Astrocyte (in vitro differentiated cells and primary cell): Measurements from ENCODE around the gene HIPK1. TPM values are rescaled to one million over a fixed set of nuclear protein-coding genes. Genes with fewer than 3 reads are reported as not detected.
A peak's percentile ranks its signal among the peaks of the same experiment; 100 is the strongest.

Experiments used
- DNase-seq: peaks from one replicate; pipeline ENCODE4 v3.0.0-alpha.2; 2010; ENCODE audit warnings: low read depth
- FAIRE-seq: peaks from 2 replicates; lab custom pipeline; 2011; peaks lifted over from hg19 to GRCh38; lab: Jason Lieb, UNC
- H2AFZ ChIP-seq: 2 replicates; pipeline ENCODE4 v1.6.0; 2012; ENCODE audit warnings: low read depth, low read length, inconsistent platforms
- H3K27ac ChIP-seq: 2 replicates; pipeline ENCODE4 v1.5.1; 2011; ENCODE audit warnings: low read depth, low read length, inconsistent platforms
- H3K27me3 ChIP-seq: 2 replicates; pipeline ENCODE4 v1.6.0; 2011; ENCODE audit warnings: low read length, inconsistent platforms; ENCODE audit not compliant: insufficient read depth
- H3K36me3 ChIP-seq: 2 replicates; pipeline ENCODE4 v1.5.1; 2011; ENCODE audit warnings: low read length, inconsistent platforms; ENCODE audit not compliant: insufficient read depth
- H3K4me1 ChIP-seq: 2 replicates; pipeline ENCODE4 v1.5.1; 2011; ENCODE audit warnings: low read length, inconsistent platforms; ENCODE audit not compliant: insufficient read depth
- H3K4me2 ChIP-seq: 2 replicates; pipeline ENCODE4 v1.6.0; 2012; ENCODE audit warnings: low read length, inconsistent platforms
- H3K4me3 ChIP-seq: 2 replicates; pipeline ENCODE4 v1.5.1; 2011; ENCODE audit warnings: low read depth, mild to moderate bottlenecking, low read length, inconsistent platforms; ENCODE audit not compliant: insufficient read depth
- H3K79me2 ChIP-seq: 2 replicates; pipeline ENCODE4 v1.6.0; 2012; ENCODE audit warnings: mild to moderate bottlenecking, low read length, inconsistent platforms; ENCODE audit not compliant: insufficient read depth
- H3K9ac ChIP-seq: 2 replicates; pipeline ENCODE4 v1.6.0; 2012; ENCODE audit warnings: mild to moderate bottlenecking, low read length, inconsistent platforms
- H3K9me3 ChIP-seq: 2 replicates; pipeline ENCODE4 v1.5.1; 2012; ENCODE audit warnings: low read depth, mild to moderate bottlenecking, low read length, inconsistent platforms; ENCODE audit not compliant: insufficient read depth
- H4K20me1 ChIP-seq: 2 replicates; pipeline ENCODE4 v1.6.0; 2012; ENCODE audit warnings: low read length, inconsistent platforms; ENCODE audit not compliant: insufficient read depth
- H3K27ac Mint-ChIP-seq: one replicate; pipeline ENCODE4 v1.8.0; 2021; ENCODE audit warnings: mild to moderate bottlenecking, mixed read lengths; ENCODE audit not compliant: unreplicated experiment
- H3K27me3 Mint-ChIP-seq: one replicate; pipeline ENCODE4 v1.8.0; 2021; ENCODE audit warnings: low read depth, mixed read lengths; ENCODE audit not compliant: unreplicated experiment
- H3K36me3 Mint-ChIP-seq: one replicate; pipeline ENCODE4 v1.8.0; 2021; ENCODE audit warnings: low read depth, mixed read lengths; ENCODE audit not compliant: unreplicated experiment
- H3K4me1 Mint-ChIP-seq: one replicate; pipeline ENCODE4 v1.8.0; 2021; ENCODE audit warnings: low read depth, mixed read lengths; ENCODE audit not compliant: unreplicated experiment
- H3K4me3 Mint-ChIP-seq: one replicate; pipeline ENCODE4 v1.8.0; 2021; ENCODE audit warnings: mild to moderate bottlenecking, moderate library complexity, mixed read lengths; ENCODE audit not compliant: unreplicated experiment
- H3K9me3 Mint-ChIP-seq: one replicate; pipeline ENCODE4 v1.8.0; 2021; ENCODE audit warnings: mild to moderate bottlenecking, mixed read lengths; ENCODE audit not compliant: unreplicated experiment
- CTCF ChIP-seq: IDR thresholded peaks from 2 replicates; pipeline ENCODE4 v1.5.1; 2011; ENCODE audit warnings: low read depth, mild to moderate bottlenecking, inconsistent platforms, low read length, moderate library complexity; ENCODE audit not compliant: insufficient read depth
- EZH2 ChIP-seq: IDR thresholded peaks from 2 replicates; pipeline ENCODE4 v1.6.1; 2012; ENCODE audit warnings: mild to moderate bottlenecking, low read length, inconsistent platforms; ENCODE audit not compliant: insufficient read depth
- total RNA-seq: library from RNA; stranded (reverse); gene quantifications from 2 replicates; pipeline ENCODE4 v1.2.1, GENCODE V29; 2021

The HIPK1 gene
- total RNA-seq, 1 donor from 2014 or later = 55.4 TPM

DNA sequence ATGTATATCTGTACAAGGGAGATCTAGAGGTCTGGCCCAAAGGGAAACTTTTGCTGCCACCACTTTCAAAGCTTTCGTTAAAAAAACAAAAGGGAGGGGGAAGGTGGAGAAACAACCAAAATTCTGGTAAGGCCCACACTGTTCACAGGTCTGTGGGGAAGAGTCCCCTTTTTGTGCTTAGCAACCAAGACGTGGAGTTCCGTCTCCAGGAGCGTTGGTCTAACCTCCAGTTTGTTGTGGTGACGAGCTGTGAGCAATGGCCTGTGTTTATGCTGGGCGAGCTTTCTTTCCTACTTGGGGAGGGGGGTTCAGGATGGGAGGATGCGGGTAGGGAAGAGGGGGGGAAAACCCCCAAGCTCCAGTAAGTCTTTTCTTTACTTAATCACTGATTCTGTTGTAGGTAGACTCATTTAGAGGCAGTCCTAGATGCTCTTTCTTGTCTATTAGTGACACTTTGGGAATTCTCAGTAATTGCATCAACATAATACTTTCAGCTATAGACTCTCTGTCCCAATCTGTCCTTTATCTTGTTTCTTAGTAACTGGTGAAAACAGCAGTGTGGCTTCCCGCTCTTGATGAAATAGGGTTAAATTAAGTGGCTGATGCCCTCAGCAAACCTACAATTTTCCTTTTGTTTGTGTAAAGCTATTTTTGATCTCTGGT is 1.5 kb downstream of the HIPK1 start:
- H3K4me1 ChIP-seq = peaks cover 30% of the 10 kb centered on the region
- peak overlapping the region; percentile 95 for H3K4me3 ChIP-seq
- peaks cover 63% of the 10 kb centered on the region for H3K79me2 ChIP-seq
- peak overlapping the region; percentile 97 for H3K4me3 Mint-ChIP-seq
- peak overlapping the region; percentile 93 for H3K27ac ChIP-seq
- no peaks in the 10 kb centered on the region for H3K36me3 Mint-ChIP-seq
- H2AFZ ChIP-seq = peak overlapping the region; percentile 83
- FAIRE-seq (no peak), DNase-seq (peak; percentile 66)
- no peaks in the 10 kb centered on the region for H3K9me3 Mint-ChIP-seq
- no peaks in the 10 kb centered on the region for H3K9me3 ChIP-seq
- no peaks in the 10 kb centered on the region for H3K27me3 Mint-ChIP-seq
- H4K20me1 ChIP-seq = peaks cover 56% of the 10 kb centered on the region
- H3K4me2 ChIP-seq = peak overlapping the region; percentile 96
- H3K36me3 ChIP-seq = no peaks in the 10 kb centered on the region
- H3K27me3 ChIP-seq = no peaks in the 10 kb centered on the region
- no peak for TF ChIP-seq CTCF
- TF ChIP-seq EZH2 = no peak
- peak overlapping the region; percentile 99 for H3K9ac ChIP-seq
- H3K4me1 Mint-ChIP-seq = peaks cover 28% of the 10 kb centered on the region
- peak overlapping the region; percentile 96 for H3K27ac Mint-ChIP-seq

DNA sequence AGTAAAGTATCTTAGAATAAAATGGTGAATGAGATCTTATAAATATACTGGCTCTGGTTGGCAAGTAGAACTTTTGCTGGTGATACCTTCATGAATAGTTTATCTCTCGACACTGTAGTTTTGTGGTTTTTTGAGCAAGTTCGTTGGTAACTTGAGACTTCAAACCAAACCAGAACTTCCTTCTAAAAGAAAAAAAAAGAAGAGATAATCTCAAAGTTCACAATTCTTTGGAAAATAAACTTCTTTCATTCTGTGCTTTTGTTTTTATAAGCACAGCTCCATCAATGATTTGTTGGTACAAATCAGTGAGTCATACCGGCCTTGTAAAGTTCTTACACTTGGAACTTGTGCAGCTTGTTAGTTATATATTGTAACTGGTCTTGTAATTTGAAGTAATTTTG is 2.3 kb downstream of the HIPK1 start:
- no peak for TF ChIP-seq EZH2
- no peak for TF ChIP-seq CTCF
- peaks cover 28% of the 10 kb centered on the region for H3K4me1 Mint-ChIP-seq
- H3K27ac Mint-ChIP-seq = peak overlapping the region; percentile 96
- H3K36me3 Mint-ChIP-seq = no peaks in the 10 kb centered on the region
- H2AFZ ChIP-seq = no peak overlapping the region
- peaks cover 30% of the 10 kb centered on the region for H3K4me1 ChIP-seq
- peak overlapping the region; percentile 97 for H3K4me3 Mint-ChIP-seq
- no peaks in the 10 kb centered on the region for H3K9me3 Mint-ChIP-seq
- no peaks in the 10 kb centered on the region for H3K27me3 Mint-ChIP-seq
- H3K9me3 ChIP-seq = no peaks in the 10 kb centered on the region
- DNase-seq (peak; percentile 87), FAIRE-seq (no peak)
- peaks cover 62% of the 10 kb centered on the region for H4K20me1 ChIP-seq
- H3K79me2 ChIP-seq = peaks cover 71% of the 10 kb centered on the region
- H3K4me3 ChIP-seq = peak overlapping the region; percentile 95
- H3K27ac ChIP-seq = peak overlapping the region; percentile 93
- H3K4me2 ChIP-seq = peak overlapping the region; percentile 96
- no peaks in the 10 kb centered on the region for H3K27me3 ChIP-seq
- peak overlapping the region; percentile 99 for H3K9ac ChIP-seq
- no peaks in the 10 kb centered on the region for H3K36me3 ChIP-seq

GRCh38 chr1:113934006-113934405 is 4.9 kb downstream of the HIPK1 start:
- H4K20me1 ChIP-seq = peaks cover 87% of the 10 kb centered on the region
- no peak for TF ChIP-seq CTCF
- TF ChIP-seq EZH2 = no peak
- H3K4me1 ChIP-seq = peaks cover 17% of the 10 kb centered on the region
- Mint-ChIP-seq H3K27me3 (no peaks in the 10 kb centered on the region), H3K4me1 (peaks cover 22% of the 10 kb centered on the region), H3K9me3 (no peaks in the 10 kb centered on the region), H3K27ac (no peak overlapping the region), H3K4me3 (no peak overlapping the region), H3K36me3 (no peaks in the 10 kb centered on the region)
- FAIRE-seq (no peak), DNase-seq (no peak)
- H3K27me3 ChIP-seq = no peaks in the 10 kb centered on the region
- H3K27ac ChIP-seq = no peak overlapping the region
- H3K36me3 ChIP-seq = no peaks in the 10 kb centered on the region
- H3K79me2 ChIP-seq = peaks cover 96% of the 10 kb centered on the region
- no peak overlapping the region for H3K4me2 ChIP-seq
- H3K4me3 ChIP-seq = no peak overlapping the region
- H3K9me3 ChIP-seq = no peaks in the 10 kb centered on the region
- H2AFZ ChIP-seq = no peak overlapping the region
- no peak overlapping the region for H3K9ac ChIP-seq
